ENCODE results near the gene DPP3.

- TF ChIP-seq CTCF (conservative IDR thresholded peaks at IDR 0.05; ENCODE audit: low read depth, low read length) (no peak), CEBPB (IDR thresholded peaks at IDR 0.05; ENCODE audit: low read depth, low read length) (no peak), RFX5 (IDR thresholded peaks at IDR 0.05; ENCODE audit: low read depth, low read length) (no peak), SMC3 (IDR thresholded peaks at IDR 0.05; ENCODE audit: low read depth, low read length) (no peak)
Observed at GRCh38 chr11:66541892-66542291, 61.7 kb downstream of the DPP3 start.

Measured in IMR-90 (cell line).